Left colon (tissue), 2 donors: Measurements from ENCODE around the gene SIN3A. TPM values are rescaled to one million over a fixed set of nuclear protein-coding genes. Genes with fewer than 3 reads are reported as not detected.
A peak's percentile ranks its signal among the peaks of the same experiment; 100 is the strongest.
"Not testable (repeated sequence)": the region's sequence is repeated elsewhere in the genome, so short reads cannot be mapped to it uniquely, and the experiment has no call there.

Source experiments
- ATAC-seq: fragments of 200-7000 bp; cut with Tn5 transposase; one replicate; pipeline ENCODE4 v1.9.1; 2020; ENCODE audit warnings: mild to moderate bottlenecking, moderate library complexity
- DNase-seq, 2 donors: peaks; one replicate each; pipeline ENCODE4 v3.0.0-alpha.2; 2020
- intact Hi-C, 2 donors: fragments of 100-400 bp; cut with DNase I in 1 of 2; cut with micrococcal nuclease in 1 of 2; formaldehyde crosslinking; loops; one replicate each; pipeline versions ENCODE4 v1.11.2 to v1.14.0; 2022; cut with DNase I, micrococcal nuclease
- total RNA-seq, 2 donors: library from RNA; stranded (reverse); fragmentation: NEBNext Ultra II Directional; extraction: Animal tissue kit (Norgen Biotek cat#: 25700); gene quantifications; one replicate each; pipeline ENCODE4 v1.2.1, GENCODE V29; 2021
- donor health status: DM: no; HTN: no; CAD: no.
- donor health status: DM: yes; HTN: yes; CAD: no.

SIN3A gene
- total RNA-seq, 2 donors from 2014 or later = 45.7 to 56.1 TPM

DNA sequence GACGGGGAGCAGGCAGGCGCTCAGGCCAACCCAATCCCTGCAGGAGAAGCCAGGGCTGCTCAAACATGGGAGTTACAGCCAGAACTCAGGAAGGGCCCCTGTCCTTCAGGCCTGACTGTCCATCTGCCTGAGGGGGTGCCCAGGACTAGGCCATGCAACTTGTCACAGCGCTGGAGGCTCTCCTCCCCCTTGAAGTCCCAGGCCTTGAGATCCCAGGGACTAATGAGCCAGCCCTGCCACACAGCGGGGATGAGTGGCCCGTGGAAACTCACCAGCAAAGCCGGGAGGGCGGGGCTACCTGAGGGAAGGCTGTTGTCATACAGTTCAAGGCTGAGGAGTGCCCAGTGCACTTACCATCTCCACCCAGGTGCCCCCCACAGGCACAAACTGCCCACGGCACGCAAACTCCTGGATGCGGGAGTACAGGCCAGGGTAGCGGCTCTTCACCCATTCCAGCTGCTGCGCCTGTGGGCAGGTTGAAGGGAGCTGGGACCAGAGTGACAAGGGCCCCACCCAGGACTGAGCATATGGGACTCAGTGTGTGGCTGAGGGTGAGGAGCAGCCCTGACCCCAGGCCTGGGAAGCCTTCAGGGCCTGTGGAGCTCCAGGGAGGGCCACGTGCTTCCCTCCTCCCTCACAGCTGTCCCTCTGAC, 89.4 kb downstream of the SIN3A start:
- DNase-seq = no peak
- intact Hi-C loops = loop anchor here in 1 of 2 donors (10.0 kb wide), 1 partner anchor 273 kb away; no protein-coding TSS in a partner anchor
- peak; percentile 10 for ATAC-seq

GRCh38 chr15:75361361-75361988, 90.0 kb downstream of the SIN3A start:
- ATAC-seq (no peak), DNase-seq (no peak)
- intact Hi-C loops = loop anchor here in 1 of 2 donors (10.0 kb wide), 1 partner anchor 273 kb away; no protein-coding TSS in a partner anchor

- ATAC-seq (no peak), DNase-seq (no peak)
- intact Hi-C loops = loop anchor here in 1 of 2 donors (10.0 kb wide), 1 partner anchor 274 kb away; no protein-coding TSS in a partner anchor
Observed at GRCh38 chr15:75360856-75361255, 90.6 kb downstream of the SIN3A start.

GRCh38 chr15:75360391-75360790, 91.1 kb downstream of the SIN3A start:
- intact Hi-C loops = loop anchor here in 1 of 2 donors (10.0 kb wide), 1 partner anchor 274 kb away; no protein-coding TSS in a partner anchor
- no peak for DNase-seq
- ATAC-seq = no peak

DNA sequence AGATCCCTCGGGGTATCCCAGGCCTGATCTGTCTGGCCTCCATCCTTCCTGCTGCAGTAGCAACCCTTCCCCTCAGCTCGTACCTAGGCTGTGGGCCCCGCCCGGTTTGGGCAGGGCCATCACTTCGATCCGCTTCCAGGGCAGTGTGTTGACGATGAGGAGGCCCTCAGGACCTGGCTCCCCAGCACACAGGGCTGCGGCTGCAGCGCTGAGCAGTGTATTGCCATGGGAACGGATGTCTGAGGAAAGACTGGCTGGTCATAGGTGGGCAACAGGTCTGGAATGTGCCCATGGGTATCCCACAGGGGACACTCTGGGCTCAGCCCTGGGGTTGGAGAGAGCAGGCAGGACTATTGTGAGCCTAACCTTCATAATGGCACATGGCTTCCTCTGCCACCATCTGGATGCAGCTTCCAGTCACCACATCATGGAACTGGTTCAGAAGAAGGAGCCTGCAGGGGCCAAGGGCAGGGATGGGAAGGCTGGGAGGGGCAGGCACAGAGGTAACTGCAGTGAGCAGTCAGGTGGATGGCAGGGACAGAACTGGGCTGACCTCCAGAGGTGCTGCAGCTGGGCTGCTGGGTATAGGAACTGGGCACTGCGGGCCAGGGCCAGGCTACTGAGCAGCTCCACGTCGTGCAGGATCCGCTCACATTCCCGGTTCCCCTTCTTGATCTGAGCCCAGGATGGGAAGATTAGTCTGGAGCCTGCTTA, 91.8 kb downstream of the SIN3A start:
- intact Hi-C loops = loop anchor here in 1 of 2 donors (10.0 kb wide), 1 partner anchor 275 kb away; no protein-coding TSS in a partner anchor
- no peak for DNase-seq
- ATAC-seq = peak; percentile 18

DNA sequence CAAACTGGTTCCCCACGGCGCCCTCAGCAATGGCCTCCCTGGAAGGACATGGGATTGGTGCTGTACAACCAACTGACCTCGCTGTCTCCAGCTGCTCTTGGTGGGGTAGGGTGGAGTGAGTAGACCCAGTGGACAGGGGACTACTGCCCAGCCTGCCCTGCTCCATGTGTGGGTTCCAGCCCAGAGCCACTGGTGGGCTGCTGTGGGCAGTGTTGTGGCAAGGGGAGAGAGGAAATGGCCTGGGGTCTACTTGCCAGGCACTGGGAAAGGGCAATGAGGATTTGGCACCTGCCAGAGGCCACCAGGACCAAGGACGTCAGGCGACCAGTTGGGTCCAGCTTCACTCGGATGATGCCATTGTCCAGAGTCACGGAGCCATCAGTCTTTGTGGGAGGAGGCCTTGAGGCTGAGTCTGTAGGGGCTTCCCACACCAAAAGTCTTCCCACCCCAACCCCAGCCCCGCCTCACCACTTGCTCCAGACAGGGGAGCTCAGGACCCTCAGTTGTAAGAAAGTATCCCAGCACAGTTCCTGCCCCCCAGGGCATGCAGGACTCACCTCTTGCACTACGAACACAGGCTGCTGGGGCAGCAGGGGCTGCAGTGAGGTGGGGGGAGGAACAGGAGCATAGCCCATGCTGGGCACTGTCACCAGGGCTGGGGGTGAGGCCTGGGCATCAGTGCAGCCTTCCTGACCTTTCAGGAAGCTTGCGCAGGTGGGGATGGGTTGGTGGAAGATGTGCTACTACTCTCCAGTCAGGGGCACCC, 92.5 kb downstream of the SIN3A start:
- intact Hi-C loops = no loop called here
- DNase-seq (no peak), ATAC-seq (no peak)

DNA sequence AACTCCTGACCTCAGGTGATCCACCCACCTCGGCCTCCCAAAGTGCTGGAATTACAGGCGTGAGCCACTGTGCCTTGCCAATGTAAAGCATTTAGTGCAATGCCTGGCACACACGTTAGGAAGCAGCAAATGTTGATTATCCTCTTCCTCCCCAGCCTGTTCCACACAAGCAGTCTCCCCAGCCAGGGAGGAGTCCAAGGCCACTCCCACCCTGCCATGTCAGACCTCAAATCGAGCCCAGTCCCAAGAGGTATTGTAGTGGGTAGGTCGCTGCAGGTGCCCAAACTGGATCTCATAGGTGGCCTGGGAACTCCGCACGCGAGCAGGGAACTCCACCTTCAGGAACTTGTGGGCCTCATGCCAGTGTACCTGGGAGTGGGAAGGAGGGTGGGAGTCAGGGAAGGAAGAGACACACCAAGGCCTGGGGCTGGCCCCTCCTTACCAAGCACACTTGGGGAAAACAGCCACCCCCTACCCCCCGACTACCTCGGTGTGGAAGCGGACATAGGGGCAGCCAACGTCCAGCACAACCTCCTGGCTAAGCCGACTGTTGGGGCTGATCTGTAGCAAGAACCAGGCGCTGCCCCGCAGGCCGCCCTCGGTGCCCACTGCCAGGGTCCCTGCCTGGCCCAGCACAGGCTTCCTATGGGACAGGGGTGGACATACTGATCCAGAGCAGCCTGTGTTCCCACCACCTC, 93.4 kb downstream of the SIN3A start:
- DNase-seq (no peak), ATAC-seq (no peak)
- intact Hi-C loops = no loop called here

- no peak for ATAC-seq
- no peak for DNase-seq
Observed at GRCh38 chr15:75356517-75356916, 95.0 kb downstream of the SIN3A start.

GRCh38 chr15:75356006-75356405, 95.5 kb downstream of the SIN3A start:
- DNase-seq = no peak
- ATAC-seq = no peak
- intact Hi-C loops = no loop called here

More at GRCh38 chr15:75356517-75356916, 95.0 kb downstream of the SIN3A start:
- intact Hi-C loops = no loop called here

GRCh38 chr15:75355369-75355768, 96.1 kb downstream of the SIN3A start:
- intact Hi-C loops = no loop called here
- ATAC-seq = no peak
- no peak for DNase-seq

DNA sequence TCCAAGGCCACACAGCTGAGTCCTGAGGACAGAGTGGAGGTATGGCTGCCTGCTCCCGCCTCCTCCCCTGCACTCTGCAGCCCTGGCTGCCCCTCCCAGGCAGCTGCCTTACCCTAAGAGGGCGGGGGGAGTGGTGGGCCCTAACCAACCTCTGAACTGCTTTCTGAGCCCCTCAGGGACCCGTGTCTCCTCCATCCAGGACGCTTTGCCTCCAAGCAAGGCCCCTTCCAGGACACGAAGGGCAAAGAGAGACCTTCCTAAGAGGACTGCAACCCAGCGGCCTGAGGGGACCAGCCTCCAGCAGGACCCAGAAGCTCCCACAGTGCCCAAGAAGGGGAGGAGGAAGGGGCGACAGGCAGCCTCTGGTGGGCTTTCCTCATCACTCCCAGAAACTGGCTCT, 97.0 kb downstream of the SIN3A start:
- DNase-seq = no peak
- intact Hi-C loops = no loop called here
- ATAC-seq = no peak

DNA sequence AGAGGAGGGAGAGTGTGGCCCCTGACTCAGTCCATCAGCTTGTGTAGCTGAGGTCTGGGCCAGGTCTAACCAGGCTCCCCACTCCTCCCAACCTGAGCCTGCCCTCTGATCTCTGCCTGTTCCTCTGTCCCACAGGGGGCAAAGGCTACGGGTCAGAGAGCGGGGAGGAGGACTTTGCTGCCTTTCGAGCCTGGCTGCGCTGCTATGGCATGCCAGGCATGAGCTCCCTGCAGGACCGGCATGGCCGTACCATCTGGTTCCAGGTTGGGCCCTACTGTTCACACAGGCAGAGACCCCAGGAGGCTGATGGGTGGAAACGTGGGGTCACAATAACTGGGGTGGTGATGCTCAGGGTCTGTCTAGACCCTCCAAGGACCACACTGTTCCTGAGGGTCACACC, 97.9 kb downstream of the SIN3A start:
- ATAC-seq (no peak), DNase-seq (no peak)
- intact Hi-C loops = no loop called here

DNA sequence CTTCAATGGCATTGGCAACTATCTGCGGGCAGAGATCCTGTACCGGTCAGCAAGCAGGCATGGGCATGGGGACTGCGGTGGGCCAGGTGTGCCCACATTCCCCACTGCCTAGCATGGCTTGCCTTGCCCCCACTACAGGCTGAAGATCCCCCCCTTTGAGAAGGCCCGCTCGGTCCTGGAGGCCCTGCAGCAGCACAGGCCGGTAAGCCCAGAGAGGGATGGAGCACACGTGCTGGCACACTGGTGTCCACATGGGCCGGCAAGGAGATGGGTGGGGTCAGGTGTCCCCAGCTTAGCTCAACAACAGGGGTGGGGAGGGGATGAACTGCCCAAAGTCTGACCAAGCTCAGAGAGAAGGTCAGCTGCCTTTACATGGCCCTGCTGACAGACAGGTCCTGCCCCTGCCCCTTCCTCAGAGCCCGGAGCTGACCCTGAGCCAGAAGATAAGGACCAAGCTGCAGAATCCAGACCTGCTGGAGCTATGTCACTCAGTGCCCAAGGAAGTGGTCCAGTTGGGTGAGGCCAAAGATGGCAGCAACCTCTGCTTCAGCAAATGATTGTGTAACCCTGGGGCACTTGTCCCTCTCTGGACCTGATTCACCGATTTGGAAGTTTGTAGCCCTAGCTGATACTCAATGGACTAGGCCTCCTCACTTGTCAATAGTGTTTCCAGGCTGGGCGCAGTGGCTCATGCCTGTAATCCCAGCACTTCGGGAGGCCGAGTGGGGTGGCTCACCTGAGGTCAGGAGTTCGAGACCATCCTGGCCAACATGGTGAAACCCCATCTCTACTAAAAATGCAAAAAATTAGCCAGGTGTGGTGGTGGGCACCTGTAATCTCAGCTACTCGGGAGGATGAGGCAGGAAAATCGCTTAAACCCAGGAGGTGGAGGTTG, 99.1 kb downstream of the SIN3A start:
- intact Hi-C loops = no loop called here
- DNase-seq = no peak
- no peak for ATAC-seq

GRCh38 chr15:75350601-75351361, 100.7 kb downstream of the SIN3A start:
- intact Hi-C loops = no loop called here
- no peak for DNase-seq
- ATAC-seq = no peak

DNA sequence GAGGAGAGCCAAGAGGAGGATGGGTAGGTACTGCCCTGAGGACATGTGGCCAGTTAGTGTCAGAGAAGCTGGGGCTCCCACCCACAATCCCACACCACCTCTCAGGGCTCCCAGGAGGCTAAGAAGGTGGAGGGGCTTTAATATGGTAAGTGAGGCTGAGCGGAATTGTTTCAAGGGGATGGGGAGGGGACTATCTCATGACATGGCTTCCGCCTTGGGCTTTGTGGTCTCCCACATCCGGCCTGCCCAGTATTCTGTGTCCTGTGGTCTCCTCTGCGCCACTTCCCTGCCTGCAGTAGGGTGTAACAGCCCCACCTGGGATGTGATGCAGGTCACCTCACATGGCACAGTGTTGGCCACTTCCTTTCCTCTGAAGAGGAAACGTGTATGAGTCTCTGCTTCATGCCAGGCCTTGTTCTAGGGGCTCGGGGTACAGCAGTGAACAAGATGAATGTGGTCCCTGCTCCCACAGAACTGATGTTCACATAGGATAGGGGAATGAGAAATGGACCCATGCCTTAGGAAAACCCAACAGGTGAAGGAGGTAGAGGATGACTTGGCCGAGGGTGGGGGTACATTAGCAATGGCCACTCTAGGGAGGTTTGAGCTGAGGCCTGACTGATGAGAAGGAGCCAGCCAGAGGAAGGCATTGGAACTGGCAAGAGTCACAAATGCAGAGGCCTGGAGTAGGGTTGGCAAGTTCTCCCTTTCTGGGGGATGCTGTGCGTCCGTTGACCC, 101.5 kb downstream of the SIN3A start:
- DNase-seq = peak; percentile 37 to 54
- intact Hi-C loops = no loop called here
- no peak for ATAC-seq

GRCh38 chr15:75349351-75349669, 102.2 kb downstream of the SIN3A start:
- DNase-seq, intact Hi-C loops, ATAC-seq: not testable (repeated sequence)
